Measurements from ENCODE around the gene AMZ2. TPM values are rescaled to one million over a fixed set of nuclear protein-coding genes. Genes with fewer than 3 reads are reported as not detected.
A peak's percentile ranks its signal among the peaks of the same experiment; 100 is the strongest.

Gene AMZ2
- total RNA-seq, 1 experiment from 2014 or later: 20.0 TPM

DNA sequence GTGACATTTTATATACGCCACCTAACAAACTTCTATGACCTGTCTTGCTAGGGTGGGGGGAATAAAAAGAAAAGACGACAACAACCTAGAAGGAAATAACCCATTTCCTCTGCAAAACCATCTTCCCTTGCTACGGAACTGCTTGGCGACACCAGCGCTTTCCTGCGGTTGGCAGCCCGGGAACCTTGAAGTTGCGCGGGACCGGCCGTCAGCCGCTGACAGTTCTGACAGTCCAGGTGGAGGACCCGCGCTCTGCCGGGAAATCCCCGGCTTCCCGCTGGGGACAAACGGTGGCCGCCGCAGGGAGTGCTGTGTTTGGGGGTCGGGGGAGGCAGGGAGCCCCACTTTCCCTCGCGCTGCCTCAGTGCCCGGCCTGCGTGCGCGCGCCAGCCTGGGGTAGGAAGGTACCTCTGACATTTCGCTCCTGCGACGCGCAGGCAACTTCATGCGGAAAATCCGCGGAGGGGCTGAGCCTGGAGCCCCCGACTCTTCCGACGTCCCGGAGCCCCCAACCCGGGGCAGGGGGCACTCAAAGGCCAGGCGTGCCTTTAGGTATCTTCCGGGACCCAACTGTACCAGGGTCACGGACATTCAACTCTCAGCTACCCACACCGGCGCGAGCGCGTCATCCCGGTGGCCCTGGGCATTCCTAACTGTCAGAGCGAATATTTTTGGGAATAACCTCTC is 42.6 kb downstream of the AMZ2 start:
- peak; percentile 31 for DNase-seq (ENCODE audit: low spot score)

DNA sequence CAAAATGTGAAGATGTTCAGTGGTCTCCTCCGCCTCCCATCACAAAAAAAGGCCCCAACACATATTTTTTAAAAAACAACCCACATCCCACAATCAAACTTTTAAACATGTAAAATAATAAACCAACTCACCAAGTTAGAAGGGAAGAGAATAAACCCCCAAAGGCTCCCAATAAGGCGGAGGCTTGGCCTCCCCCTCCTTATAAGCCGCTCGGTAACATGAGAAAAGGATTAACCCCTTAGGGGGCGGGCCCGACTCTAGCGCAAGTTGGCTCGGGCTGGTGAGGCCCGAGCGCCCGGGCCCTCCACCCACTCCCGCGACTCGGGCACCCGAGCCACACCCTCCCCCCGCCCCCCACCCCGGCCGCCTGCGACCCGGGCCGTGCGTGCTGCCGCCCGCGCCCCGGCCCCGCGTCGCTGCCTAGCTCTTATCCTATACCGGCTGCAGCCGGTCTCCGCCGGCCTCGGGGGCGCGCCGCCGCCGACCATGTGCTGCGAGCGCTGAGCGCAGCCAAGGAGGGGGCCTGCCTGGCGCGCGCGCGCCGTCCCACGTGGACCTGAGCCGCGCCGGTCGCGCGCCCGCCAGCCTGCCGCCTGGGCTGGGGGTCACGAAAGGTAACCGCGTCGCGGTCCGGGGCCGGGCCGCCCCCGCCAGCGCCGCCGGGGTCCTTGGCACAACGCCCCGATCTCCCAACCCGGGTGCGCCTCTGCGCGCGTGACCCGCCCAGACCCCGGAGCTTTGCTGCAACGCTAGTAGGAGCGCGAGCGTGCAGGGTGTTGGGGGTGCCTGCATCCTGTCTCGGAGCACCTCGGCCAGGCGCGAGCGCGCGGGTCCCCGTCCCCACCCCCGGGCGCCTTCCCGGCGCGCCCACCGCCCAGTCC is 43.4 kb downstream of the AMZ2 start, which contains the start of the genes ARSG and SLC16A6:
Gene ARSG (plus strand): TSS at position 541 of the 881 bp plus-strand sequence. CDS start 15,999 bp downstream, outside the sequence.
Gene SLC16A6 (minus strand): TSS at position 173 of the 881 bp plus-strand sequence. CDS start 12,807 bp downstream, outside the sequence.
- peak; percentile 68 for DNase-seq (ENCODE audit: low spot score)

DNA sequence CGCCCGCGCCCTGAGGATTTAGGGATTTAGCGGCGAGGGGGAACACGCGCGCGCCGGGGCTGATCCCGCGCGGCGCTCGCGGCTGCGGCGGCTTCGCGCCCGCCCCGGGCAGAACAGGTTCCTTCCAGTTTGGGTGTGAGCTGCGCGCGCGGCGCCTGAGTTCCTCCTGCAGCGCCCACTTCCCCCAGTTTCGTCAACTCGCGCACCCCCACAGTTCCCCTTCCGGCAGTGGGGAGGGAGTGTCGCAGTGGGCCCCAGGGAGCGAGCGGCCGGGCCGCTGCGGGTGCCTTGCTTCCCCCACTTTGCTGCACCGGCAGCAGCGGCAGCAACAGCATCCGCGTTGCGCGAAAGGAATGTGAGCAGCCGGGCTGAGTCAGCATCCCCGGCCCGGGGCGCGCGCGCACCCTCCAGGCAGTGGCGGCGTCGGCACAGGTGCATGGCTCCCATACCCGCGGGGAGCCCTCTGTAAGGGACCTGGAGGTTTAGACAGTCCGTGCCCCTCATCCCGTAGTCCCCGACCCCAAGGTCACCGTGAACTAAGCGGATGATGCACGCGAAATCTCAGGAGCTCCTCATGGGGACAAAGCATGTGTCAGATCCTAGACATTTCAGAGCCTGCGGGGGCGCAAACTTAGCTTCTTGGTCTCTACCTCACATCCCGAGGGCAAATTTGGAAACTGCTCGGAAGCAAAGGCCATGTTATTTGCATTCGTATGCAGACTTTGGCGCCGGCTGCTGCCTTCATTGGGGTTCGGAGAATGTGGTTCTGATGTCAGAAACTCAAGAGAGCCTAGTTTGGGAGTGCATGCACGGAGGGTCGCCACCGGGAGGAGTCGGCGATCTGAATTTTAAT is 44.2 kb downstream of the AMZ2 start:
- peak; percentile 71 for DNase-seq (ENCODE audit: low spot score)

DNA sequence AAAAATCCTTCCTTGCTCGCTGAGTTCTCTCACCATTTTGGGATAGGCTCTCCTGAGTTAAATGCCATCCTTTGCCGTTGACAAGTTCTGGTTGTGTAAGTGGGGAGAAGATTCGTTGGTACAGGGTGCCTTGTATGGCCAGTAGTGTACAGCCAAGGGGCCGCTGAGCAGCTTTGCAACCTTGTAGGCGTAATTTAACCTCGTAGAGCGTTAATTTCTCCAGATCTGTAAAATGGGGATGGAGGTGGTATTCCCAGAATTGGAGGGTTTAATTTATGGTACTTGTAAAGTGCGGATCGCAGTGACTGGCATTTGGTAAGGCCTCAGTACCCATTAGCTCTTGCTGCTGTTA is 44.8 kb downstream of the AMZ2 start:
- DNase-seq (ENCODE audit: low spot score): no peak

DNA sequence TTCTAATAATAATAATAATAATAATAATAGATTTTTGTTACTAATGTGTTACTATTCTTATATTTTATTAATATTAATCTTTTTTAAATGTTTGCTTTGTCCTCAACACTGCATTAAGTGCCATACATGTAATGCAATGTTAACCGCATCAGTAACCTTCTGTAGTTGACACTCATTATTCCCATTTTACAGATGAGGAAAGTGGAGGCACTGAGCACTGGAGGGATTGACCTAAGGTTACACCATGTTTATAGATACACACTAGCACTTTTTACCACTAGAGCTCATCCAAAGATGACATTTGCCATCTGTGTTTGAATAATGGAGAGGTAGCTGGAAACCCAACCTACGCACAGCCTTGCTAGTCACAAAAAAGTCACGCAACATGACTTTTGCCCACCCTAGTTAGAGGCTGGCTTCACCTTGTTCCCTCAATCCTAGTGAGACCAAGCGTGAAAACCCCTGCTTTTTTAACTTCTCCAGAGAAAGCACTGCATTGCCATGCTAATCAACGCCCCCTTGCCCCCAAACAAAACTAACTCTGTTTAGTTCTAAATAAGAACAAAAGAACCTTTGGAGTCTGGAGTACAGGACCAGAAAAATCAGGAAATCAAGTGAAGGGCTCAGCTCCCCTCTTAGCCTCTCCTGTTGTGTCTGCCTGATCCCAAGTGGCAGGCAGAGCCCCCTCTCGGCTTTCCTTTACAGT is 45.8 kb downstream of the AMZ2 start:
- no peak for DNase-seq (ENCODE audit: low spot score)

DNA sequence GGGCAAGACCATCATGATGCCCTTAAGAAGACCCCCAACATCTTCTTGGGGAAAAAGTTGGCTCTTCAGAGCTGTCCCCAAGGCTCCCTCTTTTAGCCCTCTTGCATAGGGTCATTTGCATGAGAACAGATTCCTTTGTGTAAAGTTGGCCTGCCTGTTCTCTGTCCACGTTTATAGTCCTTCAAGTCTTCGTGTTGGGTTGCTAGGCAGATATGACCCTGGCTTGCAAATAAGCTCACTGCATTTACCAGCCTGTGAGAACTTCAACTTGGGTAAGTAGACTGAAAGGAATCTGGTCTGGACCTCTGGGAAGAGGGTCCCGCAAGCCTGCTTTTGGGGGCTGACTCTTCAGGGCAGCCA is 46.3 kb downstream of the AMZ2 start:
- DNase-seq (ENCODE audit: low spot score): no peak

DNA sequence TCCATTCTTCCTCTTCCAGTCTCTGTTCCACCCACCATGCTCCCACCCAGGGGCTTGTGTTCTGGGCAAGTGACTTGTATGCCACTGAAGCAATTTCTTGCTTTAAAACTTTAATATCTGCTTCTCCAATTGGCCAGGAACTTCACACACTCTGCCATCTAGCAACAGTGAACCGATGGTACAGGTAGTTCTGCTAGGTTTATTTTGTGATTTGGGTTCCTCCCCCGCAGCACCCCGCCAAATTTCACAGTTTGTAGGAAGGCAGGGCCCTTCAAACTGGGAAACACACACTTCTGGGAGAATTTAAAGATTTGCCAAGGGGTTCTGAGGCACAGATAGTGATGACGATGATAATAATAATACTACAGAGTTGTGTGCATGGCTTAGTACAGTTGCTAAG is 46.8 kb downstream of the AMZ2 start:
- DNase-seq (ENCODE audit: low spot score): no peak

DNA sequence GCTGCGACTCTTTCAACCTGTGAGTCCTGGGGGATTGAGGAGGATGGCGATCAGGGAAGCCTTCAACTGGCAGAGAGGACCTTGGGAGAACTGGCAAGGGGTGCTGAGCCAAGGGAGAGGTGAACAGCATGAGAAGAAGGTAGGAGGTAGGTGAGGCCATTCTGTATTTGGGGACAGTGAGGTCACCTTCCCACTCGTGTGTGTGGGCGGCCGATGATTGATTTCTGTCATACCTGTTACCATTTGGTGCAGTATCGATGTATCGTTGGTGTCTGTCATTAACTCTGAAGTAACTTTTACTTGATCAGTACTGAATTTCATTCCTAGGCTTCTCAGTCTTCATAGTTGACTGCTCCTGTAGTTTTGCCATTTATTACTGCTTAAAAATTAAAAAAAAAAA is 47.2 kb downstream of the AMZ2 start:
- DNase-seq (ENCODE audit: low spot score): no peak

DNA sequence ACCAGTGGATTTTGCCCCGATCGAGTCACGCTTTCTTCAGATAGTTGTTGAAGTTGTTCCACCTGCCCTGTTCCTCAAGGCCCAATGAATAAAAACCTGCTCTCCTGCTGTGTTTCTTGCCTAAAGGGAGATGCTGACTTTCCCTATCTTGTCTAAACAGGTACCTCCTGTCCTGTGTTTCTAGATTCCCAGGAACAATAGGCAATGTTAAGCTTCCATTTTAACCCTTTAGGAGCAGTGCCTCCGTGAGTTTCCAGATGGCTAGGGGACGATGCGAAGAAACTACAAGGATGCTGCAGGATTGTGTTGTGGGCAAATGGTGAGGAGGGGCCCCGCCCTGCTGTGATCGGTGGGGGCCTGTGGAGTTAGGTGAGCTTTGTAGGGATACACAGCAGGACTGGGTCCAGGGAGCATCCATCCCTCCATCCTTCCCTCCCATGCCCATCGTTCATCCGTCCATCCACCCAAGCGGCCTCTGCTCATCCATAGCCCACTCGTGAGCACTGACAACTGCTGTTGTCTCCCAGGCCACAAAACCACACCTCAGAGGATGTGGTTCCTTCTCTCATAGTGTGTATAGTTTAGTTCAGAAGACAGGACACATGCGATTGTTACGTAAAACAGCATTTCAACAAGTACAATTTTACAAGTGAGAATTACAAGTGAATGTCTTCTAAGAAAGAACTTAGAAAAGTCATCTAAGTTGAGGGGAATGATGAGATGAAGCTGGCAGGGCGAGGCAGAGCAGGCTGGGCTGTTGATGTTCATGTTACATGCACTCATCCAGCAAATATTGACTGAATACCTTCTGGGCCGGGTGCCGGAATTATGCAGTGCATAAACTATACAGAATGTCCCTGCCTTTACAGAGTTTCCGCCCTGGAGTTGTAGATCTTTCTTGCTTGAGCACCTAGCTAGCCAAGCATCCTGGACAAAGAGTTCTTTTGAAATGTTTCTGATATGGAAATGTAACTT is 48.7 kb downstream of the AMZ2 start:
- DNase-seq (ENCODE audit: low spot score): no peak

DNA sequence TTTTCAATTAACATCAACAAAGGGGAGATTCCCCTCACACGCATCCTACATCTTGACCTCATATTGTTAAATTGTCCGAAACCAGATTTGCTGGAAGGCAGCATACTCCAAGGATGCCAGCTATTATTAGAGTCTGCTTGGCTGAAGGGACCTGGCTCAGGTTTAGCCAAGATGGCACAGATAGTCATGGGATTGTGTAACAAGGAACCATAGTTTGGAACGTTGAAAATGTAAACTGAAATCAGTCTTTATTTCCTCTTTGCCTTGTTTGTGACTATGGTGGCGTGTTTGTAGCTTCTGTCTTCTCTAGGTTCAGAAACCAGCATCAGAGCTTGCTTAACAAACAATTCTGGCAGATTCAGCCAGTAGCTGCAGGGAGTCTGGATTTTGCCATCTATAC is 49.4 kb downstream of the AMZ2 start:
- DNase-seq (ENCODE audit: low spot score): no peak

DNA sequence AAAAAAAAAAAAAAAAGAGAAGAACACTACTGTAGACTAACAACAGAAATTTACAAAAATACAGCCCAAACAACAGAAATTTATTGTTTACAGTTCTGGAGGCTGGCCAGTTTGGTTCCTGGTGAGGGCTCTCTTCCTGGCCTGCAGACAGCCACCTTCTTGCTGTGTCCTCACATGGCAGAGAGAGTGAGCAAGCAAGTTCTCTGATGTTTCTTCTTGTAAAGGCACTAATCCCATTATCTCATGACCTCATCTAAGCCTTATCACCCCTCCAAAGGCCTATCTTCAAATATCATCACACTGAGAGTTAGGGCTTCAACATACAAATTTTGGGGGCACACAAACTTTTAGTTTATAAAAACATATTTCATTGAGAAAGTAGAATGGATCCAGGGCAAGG is 50.8 kb downstream of the AMZ2 start:
- DNase-seq (ENCODE audit: low spot score): no peak

DNA sequence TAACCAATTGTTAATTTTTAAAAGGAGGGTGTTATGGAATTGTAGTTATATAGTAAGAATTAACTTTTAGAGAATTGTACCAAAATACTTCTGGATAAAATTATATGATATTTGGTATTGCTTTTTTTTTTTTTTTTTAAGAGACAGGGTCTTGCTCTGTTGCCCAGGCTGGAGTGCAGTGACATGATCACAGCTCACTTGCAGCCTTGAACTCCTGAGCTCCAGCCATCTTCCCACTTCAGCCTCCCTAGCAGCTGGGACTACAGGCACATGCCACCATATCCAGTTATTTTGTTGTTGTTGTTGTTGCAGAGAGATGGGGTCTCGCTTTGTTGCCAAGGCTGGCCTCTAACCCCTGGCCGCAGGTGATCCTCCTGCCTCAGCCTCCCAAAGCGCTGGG is 52.0 kb downstream of the AMZ2 start:
- no peak for DNase-seq (ENCODE audit: low spot score)

DNA sequence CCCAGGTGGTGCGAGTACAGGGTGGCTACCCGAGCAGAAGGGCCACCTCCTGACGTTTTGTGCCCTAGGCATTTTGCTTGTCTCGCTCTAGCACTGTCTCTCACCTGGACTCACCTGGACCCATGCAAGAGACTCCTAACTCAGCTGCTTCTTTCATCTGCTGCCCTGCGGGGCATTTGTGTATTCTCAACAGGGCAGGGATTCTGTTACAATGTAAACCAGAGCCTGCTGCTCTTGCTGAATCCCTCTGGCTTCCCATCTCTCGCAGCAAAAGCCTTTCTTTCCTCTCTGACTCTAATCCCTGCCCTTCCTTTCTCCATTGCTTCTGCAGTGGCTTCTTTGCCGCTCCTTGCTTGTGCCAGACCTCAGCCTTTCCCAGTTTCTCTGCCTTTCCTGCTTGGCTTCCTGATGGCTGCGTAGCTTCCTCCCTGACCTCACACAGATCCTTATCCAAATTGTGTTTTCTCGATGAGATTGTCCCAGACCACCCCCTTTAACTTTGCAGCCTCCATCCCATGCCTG is 53.7 kb downstream of the AMZ2 start:
- no peak for DNase-seq (ENCODE audit: low spot score)

DNA sequence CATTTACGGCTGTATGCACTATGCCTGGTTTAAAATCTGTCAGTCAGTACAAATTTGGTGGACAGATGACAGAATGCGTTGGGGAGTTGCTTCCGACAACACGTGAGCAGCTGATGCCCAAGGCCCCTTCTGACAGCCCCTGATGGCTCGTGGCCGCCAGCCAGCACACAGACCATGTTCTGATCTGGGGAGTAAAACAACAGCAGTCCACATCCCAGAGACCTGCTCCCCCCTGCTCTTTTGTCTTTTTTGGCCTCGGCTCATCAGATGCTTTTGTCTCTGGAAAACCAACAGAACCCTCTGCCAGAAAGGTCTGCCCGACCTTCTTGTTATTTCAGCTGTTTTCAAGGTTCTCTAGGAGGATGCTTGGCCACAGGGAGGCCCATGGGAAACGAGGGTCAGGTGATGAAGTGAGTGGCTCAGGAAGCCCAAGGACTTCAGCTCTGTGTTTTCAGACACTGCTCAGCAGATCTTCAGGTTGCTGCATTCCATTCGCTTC is 54.3 kb downstream of the AMZ2 start:
- no peak for DNase-seq (ENCODE audit: low spot score)

DNA sequence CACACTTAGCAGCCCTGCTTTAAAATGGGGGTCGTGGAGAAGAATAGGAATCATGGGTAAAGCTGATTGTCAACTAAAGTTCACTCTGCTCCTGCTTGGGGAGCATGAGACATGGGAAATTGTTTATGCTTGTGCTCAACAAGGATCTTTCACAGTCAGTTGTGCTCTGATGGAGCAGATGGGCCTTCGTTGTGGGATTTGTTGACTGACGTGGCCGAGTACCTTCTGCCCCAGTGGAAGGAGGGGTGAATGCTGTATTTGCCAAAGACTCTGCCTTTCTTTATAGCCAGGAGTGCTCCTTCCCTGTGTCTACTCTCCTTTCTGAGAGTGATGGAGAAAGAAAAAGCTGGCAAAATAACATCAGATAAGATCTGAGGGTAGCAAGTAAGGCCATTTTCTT is 54.8 kb downstream of the AMZ2 start:
- DNase-seq (ENCODE audit: low spot score): no peak

DNA sequence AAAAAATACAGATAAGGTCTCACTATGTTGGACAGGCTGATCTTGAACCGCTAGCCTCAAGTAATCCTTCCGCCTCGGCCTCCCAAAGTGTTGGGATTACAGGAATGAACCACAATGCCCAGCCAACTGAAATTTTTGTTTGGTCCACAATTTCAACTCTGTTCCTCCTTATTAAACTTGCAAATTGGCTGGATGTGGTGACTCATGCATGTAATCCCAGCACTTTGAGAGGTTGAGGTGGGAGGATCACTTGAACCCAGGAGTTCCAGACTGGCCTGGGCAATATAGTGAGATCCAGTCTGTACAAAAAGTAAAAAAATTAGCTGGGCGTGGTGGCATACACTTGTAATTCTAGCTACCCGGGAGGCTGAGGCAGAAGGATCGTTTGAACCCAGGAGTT is 56.9 kb downstream of the AMZ2 start:
- no peak for DNase-seq (ENCODE audit: low spot score)

DNA sequence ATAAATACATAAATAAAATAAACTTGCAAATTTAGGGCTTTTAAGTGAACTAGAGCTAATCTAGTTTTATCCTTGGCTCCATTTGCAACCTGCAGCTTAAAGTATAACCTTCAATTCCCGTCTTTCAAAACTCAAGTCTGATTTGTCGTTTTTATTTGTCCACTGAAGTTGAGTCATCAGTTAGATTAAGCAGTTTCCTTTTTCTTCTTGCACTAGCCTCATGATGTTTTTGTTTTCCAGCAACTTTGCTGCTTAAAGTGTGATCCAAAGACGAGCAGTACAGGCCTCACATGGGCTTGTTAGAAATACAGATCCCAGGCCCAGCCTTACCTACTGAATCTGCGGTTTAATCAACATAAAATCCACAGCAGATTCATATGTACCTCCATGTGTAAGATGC is 57.3 kb downstream of the AMZ2 start:
- no peak for DNase-seq (ENCODE audit: low spot score)
